Endometrium (tissue), 2 donors: ENCODE measurements around the gene ST6GALNAC3.

Experiments
- FAIRE-seq: peaks from 2 replicates; lab custom pipeline; 2012; peaks lifted over from hg19 to GRCh38; lab: Jason Lieb, UNC
- donor health status: control.
- donor health status: control.

The ST6GALNAC3 gene

DNA sequence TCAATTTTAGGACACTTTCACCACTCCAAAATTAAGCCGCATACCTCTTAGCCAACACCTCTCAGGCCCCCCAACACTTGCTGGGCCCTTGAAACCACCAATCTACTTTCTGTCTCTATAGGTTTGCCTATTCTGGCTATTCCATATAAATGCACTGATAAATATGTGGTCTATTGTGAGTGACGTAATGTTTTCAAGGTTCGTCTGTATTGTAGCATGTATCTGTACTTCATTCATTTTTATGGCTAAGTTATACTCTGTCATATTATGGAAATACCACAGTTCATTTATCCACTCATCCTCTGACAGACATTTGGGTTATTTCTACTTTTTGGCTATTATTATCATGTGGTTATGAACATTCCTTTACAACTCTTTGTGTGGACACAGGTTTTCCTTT, 432.8 kb downstream of the ST6GALNAC3 start:
- no peak for FAIRE-seq

DNA sequence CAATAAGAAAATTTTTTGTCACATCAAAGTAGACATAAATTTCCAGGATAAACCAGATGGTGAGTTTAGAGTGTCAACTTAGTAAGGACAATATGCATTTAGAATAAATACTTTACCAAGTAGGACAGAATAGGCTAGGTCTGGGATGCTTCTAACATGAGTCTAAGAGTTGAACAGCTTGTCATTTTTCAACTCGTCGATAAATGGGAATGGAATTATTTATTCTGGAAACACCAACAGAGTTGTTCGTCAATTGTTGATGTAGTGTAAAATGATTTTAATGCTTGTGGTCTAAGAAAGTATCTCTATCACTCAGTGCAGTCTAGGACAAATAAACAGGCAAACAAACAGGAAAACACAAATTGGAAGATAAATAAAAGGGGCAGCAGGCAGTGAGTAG, 434.3 kb downstream of the ST6GALNAC3 start:
- no peak for FAIRE-seq

DNA sequence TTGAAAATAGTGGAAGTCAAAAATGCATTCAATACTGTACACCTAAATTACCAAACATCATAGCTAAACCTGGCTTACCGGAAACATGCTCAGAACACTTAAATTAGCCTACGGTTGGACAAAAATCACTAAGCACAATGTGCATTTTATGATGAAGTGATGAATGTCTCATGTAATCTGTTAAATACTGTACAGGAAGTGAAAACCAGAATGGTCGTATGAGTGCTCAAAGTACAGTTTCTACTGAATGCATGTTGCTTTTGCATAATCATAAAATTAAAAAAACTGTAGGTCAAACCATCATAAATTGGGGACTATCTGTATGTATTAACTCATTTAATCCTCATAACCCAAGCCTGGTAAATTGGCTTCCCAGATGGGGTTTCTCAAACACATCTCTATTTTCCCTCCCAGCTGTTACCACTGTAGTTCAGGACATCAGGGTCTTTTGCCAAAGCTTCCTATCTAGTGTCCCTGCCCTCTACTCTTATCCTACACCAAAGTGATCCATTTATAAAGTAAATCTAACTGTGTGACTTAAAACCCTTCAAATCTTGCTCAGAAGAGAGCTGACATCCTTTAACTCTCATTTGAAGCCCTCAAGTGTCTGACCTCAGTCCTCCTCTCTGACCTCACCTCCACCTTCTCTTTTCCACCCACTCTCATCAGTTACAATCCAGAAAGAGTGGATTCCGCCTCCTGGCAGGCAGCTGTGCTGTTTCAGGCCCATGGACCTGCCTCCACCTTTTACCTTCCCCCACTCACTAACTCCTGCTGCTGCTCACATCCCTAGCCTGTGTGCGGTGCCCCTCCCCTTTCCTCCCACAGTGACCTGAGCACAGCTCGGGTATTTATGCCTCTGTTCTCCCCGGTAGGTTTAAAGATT, 436.4 kb downstream of the ST6GALNAC3 start:
- no peak for FAIRE-seq

DNA sequence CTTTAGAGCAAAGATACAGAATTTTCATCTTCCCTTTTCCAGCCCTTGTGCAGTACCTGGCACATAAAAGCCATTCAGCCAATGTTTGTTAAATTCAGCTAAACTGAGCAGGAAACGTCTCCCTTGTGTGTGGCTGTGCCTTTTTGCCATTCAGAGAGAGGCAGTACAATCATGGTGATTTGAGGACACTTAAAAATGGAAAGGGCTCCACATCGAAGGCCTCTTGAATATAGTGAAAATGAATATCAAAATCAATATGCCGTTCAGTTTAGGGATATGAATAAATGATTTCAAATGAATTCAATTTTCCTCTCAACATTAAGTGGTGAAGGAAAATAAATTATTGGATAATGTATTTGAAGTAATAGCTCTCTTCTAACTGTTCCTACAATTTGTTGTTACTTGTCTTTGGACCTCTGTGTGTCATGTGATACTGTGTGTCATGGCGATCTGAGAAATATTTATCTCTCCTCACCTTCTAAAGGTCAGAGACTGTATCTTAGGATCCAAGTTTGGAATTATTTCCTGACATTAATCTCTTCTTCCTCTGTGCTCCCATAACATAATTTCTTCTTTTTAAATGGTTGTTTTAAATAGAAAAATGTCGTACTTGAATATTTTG, 437.1 kb downstream of the ST6GALNAC3 start:
- no peak for FAIRE-seq

DNA sequence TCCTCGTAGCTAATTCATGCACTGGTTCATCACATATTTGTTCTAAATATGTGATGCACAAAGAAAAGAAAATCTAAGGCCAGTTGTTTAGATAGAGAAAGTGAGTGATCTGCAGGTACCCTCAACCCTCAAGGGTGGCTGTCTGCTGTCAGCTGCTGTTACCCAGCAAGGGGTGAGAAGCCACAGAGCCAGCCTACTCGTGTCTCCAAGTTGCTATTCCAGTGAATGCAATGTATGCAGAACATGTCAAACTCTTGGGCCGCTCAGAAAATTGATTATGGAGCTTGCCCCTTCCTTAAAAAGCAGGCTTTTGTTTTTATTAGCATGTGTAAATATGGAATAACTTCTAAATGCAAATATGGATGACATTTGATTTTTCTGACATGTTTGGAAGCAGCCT, 456.4 kb downstream of the ST6GALNAC3 start:
- FAIRE-seq: no peak

DNA sequence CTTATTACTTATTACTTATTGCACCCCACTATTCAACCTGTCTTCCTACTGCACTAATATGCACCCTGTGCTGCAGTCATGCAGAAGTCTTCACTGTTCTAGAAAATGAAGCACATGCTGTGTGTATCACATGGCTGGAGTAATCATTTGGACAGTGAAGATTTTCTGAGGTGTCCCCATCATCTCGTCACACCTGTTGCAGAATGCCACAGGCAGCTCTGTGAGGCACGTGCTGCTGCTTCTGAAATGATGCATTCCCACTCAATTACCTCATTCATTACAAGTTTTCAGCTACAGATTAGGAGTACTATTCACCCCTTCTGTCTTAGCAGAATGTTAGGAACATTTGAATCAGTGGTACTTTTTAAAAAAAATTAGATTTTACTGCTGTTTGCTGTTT, 467.1 kb downstream of the ST6GALNAC3 start:
- no peak for FAIRE-seq

DNA sequence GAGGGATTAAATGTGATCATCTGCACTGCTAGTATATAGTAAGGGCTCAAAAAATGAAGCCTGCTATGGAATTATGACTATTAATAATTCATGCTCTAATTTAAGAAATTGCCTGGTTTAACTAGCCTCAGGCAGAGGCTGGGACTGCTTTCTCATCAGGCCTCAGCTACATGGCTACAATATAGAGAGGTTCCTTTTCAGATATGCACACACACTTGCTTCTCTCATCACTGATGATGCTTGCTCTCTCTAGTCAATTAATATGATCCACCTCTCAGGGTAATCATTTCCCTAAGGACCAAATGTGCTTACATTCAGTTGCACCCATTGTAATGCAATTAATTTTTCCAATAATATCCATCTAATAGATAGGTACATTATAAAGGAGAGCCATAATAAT, 467.8 kb downstream of the ST6GALNAC3 start:
- no peak for FAIRE-seq

DNA sequence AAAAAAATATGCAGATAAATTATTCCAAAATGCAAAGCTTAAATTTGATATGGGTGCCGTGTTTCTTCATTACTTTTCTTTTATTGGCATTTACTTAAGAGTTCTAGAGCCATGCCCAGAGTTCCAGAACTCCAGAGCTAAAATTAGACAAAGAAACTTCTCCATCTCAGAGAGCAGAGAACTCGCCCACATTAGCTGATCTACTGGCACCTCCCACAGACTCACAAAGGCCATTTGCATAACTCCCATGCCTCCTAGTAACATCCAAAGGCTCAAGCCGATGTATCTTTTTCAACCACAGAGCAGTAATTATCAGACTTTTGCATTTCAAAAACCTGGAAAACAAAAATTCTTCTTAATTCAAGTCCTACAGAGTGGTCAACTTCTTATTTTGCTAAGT, 468.9 kb downstream of the ST6GALNAC3 start:
- no peak for FAIRE-seq

DNA sequence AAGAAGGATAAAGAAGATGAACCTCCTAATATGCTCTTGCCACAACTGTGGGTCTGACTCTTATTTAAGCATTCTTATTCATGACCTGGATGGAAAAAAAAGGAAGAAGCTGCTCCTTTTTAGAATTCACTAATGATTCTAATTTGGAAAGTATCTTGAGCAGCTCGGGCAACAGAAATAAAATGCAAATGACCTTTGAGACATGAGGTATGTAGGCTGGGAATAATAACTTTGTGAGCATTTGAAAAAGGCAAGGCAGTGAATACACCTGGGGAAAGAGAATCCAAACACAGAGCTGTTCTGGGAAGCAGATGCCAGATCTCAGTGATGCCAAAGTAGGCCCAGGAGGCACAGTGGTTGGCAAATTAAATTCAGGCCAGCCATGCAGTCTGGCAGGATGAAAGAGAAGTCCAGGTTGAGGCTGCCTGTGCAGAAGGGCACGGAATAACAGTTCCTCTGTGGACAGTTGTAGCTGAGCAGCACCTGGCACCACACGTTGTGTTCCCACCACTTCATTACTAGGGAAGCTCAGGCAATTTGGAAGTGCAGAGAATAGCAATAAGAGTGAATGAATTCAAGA, 471.9 kb downstream of the ST6GALNAC3 start:
- FAIRE-seq: no peak

DNA sequence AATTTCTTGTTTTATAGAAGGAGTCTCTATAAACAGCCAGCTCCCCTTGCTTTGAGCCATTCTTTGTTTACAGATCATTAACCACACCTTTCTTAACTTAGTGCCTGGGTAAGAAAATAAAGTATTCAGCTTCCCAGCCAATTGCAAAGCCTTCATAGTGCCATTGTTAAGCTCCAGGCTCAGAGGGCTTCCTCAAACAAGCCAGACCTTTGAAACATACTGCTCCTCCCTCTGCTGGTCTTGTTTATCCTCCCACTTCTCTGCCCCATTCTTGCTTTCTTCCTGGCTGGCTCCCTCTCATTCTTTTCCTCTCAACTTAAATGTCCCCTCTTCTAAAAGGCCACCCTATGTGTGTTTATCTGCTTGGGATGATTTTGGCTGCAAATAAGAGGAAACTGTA, 473.4 kb downstream of the ST6GALNAC3 start:
- no peak for FAIRE-seq

DNA sequence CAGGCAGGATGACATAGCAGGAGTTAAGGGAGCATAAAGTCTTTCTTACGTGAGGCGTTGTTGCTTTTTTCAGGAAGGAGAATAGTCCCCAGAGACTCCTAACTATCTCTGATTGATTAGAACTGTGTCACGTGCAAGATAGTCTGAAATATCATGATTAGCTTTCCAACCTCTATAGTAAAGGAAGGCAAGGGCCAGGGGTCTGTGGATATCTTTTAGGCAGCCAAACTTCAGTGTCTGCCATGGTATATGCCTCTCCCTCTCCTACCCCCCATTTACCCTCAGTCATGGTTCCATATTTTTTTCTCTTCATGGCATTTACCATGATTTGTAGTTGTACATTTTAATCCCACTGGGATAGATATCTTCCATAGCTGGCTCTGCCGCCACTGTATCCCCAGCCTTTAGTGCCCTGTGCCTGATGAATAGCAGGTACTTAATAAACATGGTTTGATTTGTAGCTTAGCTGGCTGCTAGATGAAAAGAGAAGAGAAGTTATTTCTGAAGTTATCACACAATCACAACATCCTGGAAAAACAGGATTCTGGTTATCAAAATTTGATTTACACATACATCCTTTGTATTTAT, 474.1 kb downstream of the ST6GALNAC3 start:
- FAIRE-seq: no peak

DNA sequence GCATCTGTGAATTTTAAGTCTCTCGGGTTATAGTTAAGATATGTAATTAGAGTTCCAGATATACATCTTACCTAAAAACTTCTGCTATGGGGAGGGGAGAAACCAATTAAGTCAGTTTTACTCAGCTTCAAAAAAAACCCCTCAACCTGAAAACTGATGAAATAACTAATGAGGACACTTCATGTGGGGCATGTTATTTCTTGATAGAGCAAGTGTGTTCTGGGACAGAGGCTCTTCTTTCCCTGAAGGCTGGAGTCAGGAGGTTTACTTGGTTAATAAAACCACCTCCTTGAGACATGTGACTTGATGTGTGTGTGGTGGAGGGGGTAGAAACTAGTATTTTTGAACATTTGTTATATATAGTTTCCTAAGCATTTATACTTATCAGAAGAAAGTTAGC, 479.7 kb downstream of the ST6GALNAC3 start:
- no peak for FAIRE-seq

DNA sequence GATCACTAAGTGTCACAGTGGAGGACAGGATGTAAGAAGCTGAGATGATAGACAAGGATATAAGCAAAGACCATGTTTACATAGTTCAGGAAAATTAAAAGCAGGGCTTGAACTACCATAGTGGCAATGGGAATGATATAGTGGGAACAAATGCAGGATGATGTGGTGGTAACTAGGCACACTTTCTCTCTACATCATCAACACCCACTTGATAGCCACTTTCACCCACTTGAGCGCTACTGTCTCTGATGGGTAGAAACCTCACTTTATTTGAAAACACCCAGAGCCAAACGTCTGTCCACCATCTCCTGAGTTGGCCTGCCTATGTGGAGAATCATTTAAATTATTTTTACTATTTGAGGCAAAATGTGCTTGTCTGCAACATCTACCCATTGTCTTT, 487.7 kb downstream of the ST6GALNAC3 start:
- FAIRE-seq: no peak

DNA sequence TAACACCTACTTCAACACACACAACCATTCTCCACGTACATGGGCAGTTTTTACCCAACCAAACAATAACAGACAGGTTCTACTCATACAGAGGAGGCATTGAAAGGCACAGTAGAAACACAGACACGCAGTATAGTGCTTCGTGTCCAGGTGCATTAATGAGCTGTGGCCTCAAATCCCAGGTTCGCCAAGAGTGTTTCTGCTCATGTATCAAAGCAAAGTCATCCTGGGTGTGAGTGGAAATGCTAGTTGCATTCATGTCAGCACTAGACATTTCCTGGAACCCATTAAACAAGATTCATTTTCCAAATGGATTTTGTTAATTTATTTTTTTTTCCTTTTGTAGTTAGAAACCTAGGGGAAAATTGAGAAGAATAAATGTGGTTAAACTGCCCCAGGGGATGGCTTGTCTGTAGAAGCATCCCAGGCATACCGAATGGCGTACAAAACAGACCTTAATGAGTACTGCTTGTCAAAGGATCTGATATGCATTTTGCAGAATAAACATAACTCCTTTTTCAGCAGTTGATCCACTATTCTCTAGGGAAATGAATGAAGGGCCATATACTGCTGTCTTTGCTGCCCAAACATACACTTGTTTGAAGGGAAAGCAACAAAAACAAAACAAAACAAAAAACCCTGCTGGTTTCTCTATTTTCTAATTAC, 494.2 kb downstream of the ST6GALNAC3 start:
- no peak for FAIRE-seq

DNA sequence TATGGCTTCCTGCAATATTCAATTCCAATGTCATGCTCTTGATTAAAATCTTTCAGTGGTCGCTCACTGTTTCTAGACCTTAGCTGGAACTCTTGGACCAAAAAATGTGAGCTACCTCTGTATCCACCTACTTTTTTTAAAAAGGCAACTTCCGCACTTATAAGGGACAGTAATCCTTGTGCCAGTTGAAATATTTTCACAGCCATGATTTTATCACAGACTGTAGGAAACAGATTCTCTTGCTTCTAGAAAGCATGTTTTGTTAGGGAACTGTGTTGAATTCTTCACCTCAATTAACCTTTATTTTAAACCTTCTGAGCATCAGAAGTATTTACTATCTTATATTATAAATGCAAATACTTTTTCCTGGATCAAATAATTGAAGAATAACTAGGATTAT, 496.7 kb downstream of the ST6GALNAC3 start:
- no peak for FAIRE-seq

DNA sequence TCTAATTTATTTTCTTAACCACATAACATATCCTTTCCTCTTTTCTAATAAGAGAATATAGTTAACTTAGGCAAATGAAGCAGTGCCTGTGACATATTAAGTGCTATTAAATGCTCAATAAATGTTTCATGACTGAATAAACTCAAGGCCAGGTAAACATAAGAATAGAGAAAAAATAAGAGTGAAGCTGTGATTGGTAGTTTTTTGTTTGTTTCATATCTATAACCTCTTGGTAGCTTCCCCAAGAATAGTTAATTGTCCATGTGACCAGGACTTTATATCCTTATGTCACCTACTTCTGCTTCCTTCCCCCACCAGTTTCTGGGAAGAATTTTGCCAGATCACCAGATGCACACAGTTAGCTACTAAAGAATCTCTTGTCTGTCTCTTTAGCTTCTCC, 497.7 kb downstream of the ST6GALNAC3 start:
- no peak for FAIRE-seq

DNA sequence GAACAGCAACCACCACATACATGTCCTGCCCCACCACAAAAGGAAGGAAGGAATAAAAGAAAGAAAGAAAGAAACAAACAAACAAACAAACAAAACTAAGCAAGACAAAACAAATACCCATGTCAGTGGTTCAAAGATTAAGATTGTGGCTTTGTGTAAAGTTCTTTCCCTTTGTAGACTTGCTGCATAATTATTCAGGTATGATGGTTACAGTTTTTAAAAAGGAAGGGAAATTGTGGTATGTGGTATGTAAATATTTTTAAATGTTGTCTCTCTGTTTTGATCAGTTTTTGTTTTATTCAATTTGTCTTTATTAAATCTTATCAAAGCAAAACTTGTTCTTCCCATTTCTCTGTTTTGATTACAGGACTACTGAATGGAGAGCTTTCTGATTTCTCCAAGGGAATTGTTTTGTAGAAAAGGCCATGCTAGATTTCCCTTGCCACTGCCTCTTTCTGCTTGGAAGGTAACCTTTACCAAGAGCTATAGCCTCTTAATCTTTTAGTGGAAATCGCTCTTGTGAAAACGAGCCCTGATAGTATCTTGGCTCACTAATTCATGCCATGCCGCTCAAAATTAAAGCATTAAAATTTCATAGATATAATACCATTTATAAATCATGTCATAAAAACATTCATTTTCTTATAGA, 502.5 kb downstream of the ST6GALNAC3 start:
- FAIRE-seq: no peak

DNA sequence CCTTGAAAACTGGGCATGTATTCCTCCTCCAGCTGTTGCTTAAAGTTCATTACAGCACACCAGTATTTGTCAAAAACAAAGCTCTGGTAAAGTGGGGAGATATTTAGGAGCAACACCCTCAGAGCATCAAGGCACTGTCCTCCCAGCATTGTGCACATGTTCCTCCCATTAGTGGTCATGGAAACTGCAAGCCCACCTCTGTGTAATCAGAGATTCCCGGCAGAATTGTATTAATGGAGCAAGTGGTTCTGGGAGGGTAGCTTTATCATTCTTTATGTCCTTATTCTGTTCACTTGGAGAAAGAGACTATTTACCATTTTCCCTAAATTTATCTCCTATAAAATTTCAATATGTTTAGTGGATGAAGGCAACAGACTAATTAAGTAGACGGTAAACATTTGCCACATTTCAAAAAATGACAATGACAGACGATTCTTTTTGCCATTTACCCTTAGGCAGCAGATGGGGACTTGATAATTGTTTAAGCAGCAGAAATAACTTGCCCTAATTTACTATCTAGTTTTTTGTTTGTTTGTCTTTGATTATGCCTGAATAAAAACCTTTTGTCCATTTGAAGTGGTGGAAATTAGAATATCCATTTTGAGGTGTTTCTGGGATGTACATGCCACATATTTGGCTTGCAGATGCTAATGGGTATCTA, 503.1 kb downstream of the ST6GALNAC3 start:
- FAIRE-seq: no peak

DNA sequence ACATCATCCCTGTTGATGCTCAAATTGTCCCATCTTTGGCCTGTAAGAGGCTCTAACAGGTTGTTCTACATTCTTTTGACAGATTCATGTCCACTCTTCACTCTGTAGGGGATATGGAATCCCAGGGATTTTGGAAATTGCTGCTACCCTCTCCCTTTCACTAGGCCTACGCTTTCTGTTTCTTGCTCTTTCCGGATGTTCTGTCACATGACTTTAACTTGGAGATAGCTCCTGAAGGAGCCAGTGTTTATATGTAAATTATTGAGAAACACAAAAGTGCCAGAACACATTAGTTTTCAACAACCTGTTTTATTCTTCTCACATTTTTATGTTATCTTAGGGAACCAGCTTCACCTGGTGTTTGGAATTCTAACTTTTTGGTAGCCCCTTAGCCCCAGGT, 505.7 kb downstream of the ST6GALNAC3 start:
- no peak for FAIRE-seq

DNA sequence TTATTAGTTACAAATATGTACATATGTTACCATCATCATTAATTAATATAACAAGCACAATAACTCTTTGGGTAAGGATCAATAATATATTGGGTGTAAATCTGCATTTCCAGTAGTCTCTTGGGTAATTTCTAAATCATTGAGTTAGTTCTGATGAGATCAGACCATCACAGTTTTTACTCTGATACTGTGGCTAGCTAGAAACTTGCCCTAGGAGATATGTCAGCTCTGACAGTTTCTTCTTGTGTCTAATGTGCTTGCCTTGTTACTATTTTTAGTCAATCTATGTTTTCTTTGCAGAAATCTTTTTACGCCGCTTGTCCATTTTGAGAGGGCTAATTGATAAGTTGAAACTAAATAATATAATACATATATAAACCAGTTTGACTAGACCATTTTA, 507.2 kb downstream of the ST6GALNAC3 start:
- no peak for FAIRE-seq

DNA sequence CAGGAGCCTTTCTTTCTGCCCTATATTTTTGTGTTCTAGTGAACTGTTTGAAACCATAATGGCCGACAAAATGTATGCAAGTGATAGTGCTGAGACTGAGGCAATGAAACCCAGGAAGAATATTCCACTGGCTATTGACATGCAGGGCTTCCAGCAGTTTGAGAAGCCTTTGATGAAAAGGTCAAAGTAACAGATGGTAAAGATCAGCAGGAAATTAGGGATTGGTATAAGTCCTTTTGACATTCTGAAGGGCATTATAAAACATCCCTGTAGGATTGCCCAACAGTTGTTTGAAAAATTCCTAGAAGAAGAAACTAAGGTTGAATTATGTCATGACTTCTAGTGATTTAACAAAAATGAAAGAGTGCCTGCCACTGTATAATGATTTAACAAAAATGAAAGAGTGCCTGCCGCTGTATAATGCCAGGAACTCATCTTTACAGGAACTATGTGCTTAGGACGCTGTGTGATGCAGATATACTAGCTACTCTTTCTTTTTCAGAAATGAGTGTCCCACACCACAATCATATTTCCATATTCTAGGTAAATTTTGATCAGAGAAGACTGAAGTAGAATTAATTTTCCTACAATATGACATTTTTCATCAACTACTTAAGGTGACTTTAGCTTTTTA, 508.8 kb downstream of the ST6GALNAC3 start:
- FAIRE-seq: no peak
